Measurements from ENCODE around the gene GP9.

DNA sequence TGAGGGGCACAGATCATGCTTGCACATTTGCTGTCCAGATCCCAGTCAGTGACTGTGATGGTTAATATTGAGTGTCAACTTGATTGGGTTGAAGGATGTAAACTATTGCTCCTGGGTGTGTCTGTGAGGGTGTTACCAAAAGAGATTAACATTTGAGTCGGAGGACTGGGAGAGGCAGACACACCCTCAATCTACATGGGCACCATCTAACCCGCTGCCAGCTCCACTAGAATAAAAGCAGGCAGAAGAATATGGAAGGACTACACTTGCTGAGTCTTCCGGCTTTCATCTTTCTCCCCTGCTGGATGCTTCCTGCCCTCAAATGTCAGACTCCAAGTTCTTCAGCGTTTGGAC lies 5.1 kb downstream of the GP9 start:
- TF ChIP-seq POLR2A (conservative IDR thresholded peaks at IDR 0.05): no peak
- TF ChIP-seq BRCA1 (IDR thresholded peaks at IDR 0.05): no peak
- TF ChIP-seq BRCA1 (CRISPR knock-in tag; IDR thresholded peaks at IDR 0.05): no peak
- TF ChIP-seq TRIM24 (IDR thresholded peaks at IDR 0.05): no peak
- TF ChIP-seq, protein P1, sequence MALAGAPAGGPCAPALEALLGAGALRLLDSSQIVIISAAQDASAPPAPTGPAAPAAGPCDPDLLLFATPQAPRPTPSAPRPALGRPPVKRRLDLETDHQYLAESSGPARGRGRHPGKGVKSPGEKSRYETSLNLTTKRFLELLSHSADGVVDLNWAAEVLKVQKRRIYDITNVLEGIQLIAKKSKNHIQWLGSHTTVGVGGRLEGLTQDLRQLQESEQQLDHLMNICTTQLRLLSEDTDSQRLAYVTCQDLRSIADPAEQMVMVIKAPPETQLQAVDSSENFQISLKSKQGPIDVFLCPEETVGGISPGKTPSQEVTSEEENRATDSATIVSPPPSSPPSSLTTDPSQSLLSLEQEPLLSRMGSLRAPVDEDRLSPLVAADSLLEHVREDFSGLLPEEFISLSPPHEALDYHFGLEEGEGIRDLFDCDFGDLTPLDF (CRISPR knock-in tag; IDR thresholded peaks at IDR 0.05): no peak
- TF ChIP-seq, protein P2, sequence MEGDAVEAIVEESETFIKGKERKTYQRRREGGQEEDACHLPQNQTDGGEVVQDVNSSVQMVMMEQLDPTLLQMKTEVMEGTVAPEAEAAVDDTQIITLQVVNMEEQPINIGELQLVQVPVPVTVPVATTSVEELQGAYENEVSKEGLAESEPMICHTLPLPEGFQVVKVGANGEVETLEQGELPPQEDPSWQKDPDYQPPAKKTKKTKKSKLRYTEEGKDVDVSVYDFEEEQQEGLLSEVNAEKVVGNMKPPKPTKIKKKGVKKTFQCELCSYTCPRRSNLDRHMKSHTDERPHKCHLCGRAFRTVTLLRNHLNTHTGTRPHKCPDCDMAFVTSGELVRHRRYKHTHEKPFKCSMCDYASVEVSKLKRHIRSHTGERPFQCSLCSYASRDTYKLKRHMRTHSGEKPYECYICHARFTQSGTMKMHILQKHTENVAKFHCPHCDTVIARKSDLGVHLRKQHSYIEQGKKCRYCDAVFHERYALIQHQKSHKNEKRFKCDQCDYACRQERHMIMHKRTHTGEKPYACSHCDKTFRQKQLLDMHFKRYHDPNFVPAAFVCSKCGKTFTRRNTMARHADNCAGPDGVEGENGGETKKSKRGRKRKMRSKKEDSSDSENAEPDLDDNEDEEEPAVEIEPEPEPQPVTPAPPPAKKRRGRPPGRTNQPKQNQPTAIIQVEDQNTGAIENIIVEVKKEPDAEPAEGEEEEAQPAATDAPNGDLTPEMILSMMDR (IDR thresholded peaks at IDR 0.05 in 2 of 3, conservative IDR thresholded peaks at IDR 0.05 in 1 of 3; ENCODE audit: insufficient read depth in 2 of 3, low read depth in 1 of 3, low read length in 3 of 3): no peak
- no peak for TF ChIP-seq FOXP1 (CRISPR knock-in tag; IDR thresholded peaks at IDR 0.05)
- TF ChIP-seq ELF2 (CRISPR knock-in tag; IDR thresholded peaks at IDR 0.05): no peak
- no peak for TF ChIP-seq KAT7 (CRISPR knock-in tag; IDR thresholded peaks at IDR 0.05; ENCODE audit: borderline replicate concordance)
- TF ChIP-seq EP300 (IDR thresholded peaks at IDR 0.05; ENCODE audit: low read length): no peak
- no peak for TF ChIP-seq BRF2 (IDR thresholded peaks at IDR 0.05; ENCODE audit: borderline replicate concordance, insufficient read depth, insufficient read length)
- TF ChIP-seq CTBP1 (IDR thresholded peaks at IDR 0.05; ENCODE audit: borderline replicate concordance): no peak
- no peak for TF ChIP-seq CREM (IDR thresholded peaks at IDR 0.05; ENCODE audit: low read depth)
